WTC11 (cell line): ENCODE data around the gene PLA2G4F.

Experiments
- CTCF ChIP-seq: fragments of 200-600 bp; IDR thresholded peaks from 2 replicates; pipeline ENCODE4 v1.8.0; 2022; ENCODE audit warnings: antibody characterized with exemption
- MLX ChIP-seq: sonication (generic); formaldehyde crosslinking; IDR thresholded peaks from 2 replicates; pipeline ENCODE4 v1.8.1; 2023; ENCODE audit warnings: mild to moderate bottlenecking, missing genetic modification reagents, moderate library complexity

GRCh38 chr15:42190370-42190769 lies 33.9 kb upstream of the PLA2G4F start:
- TF ChIP-seq MLX = no peak
- no peak for TF ChIP-seq CTCF
